Measurements from ENCODE around the gene PARD3.

Gene PARD3

GRCh38 chr10:34256216-34256615 is 558.9 kb downstream of the PARD3 start:
- no peaks in the 10 kb centered on the region for H3K36me3 ChIP-seq (ENCODE audit: low read length)
- H2AFZ ChIP-seq (ENCODE audit: low read depth, low read length, severe bottlenecking): no peak overlapping the region
- H3K79me2 ChIP-seq (ENCODE audit: insufficient read depth, low read length): no peaks in the 10 kb centered on the region
- no peaks in the 10 kb centered on the region for H3K9me3 ChIP-seq (ENCODE audit: insufficient read depth, low read length)
- no peak overlapping the region for H3K4me2 ChIP-seq (ENCODE audit: low read depth, low read length, poor library complexity, severe bottlenecking)
- no peaks in the 10 kb centered on the region for H4K20me1 ChIP-seq (ENCODE audit: low read depth, low read length)
- H3K27me3 ChIP-seq (ENCODE audit: low read length): no peaks in the 10 kb centered on the region
- no peaks in the 10 kb centered on the region for H3K9me2 ChIP-seq (replicated peaks; ENCODE audit: insufficient read depth, low read length)
- no peak overlapping the region for H3K27ac ChIP-seq (ENCODE audit: low read depth, low read length)
- no peaks in the 10 kb centered on the region for H3F3A ChIP-seq (ENCODE audit: insufficient read depth)
- no peak for TF ChIP-seq CTCF (IDR thresholded peaks at IDR 0.05; ENCODE audit: insufficient read depth, low read length, poor library complexity, severe bottlenecking)
- no peak for TF ChIP-seq EZH2phosphoT487 (conservative IDR thresholded peaks at IDR 0.05; ENCODE audit: low read length)
- H3K4me3 ChIP-seq (ENCODE audit: insufficient read depth, low read length, poor library complexity, severe bottlenecking): no peak overlapping the region
- H3K9ac ChIP-seq (ENCODE audit: low read length): no peak overlapping the region

- Histone ChIP-seq H3K27ac (ENCODE audit: low read depth, low read length) (no peak overlapping the region), H3K4me2 (ENCODE audit: low read depth, low read length, poor library complexity, severe bottlenecking) (no peak overlapping the region), H4K20me1 (ENCODE audit: low read depth, low read length) (no peaks in the 10 kb centered on the region), H3K36me3 (ENCODE audit: low read length) (no peaks in the 10 kb centered on the region), H3F3A (ENCODE audit: insufficient read depth) (no peaks in the 10 kb centered on the region), H3K9me2 (replicated peaks; ENCODE audit: insufficient read depth, low read length) (no peaks in the 10 kb centered on the region), H2AFZ (ENCODE audit: low read depth, low read length, severe bottlenecking) (no peak overlapping the region), H3K9ac (ENCODE audit: low read length) (no peak overlapping the region), H3K4me3 (ENCODE audit: insufficient read depth, low read length, poor library complexity, severe bottlenecking) (no peak overlapping the region), H3K27me3 (ENCODE audit: low read length) (no peaks in the 10 kb centered on the region), H3K79me2 (ENCODE audit: insufficient read depth, low read length) (no peaks in the 10 kb centered on the region), H3K9me3 (ENCODE audit: insufficient read depth, low read length) (no peaks in the 10 kb centered on the region)
- no peak for TF ChIP-seq EZH2phosphoT487 (conservative IDR thresholded peaks at IDR 0.05; ENCODE audit: low read length)
- TF ChIP-seq CTCF (IDR thresholded peaks at IDR 0.05; ENCODE audit: insufficient read depth, low read length, poor library complexity, severe bottlenecking): no peak
These were observed 560.1 kb downstream of the PARD3 start for GRCh38 chr10:34255035-34255434.

- no peak overlapping the region for H3K9ac ChIP-seq (ENCODE audit: low read length)
These were observed 560.5 kb downstream of the PARD3 start for GRCh38 chr10:34254596-34254995.

More at GRCh38 chr10:34254596-34254995, 560.5 kb downstream of the PARD3 start:
- Histone ChIP-seq H3K36me3 (ENCODE audit: low read length) (no peaks in the 10 kb centered on the region), H3K79me2 (ENCODE audit: insufficient read depth, low read length) (no peaks in the 10 kb centered on the region), H3K27ac (ENCODE audit: low read depth, low read length) (no peak overlapping the region), H3K4me3 (ENCODE audit: insufficient read depth, low read length, poor library complexity, severe bottlenecking) (no peak overlapping the region), H3K27me3 (ENCODE audit: low read length) (no peaks in the 10 kb centered on the region), H3F3A (ENCODE audit: insufficient read depth) (no peaks in the 10 kb centered on the region), H3K9me3 (ENCODE audit: insufficient read depth, low read length) (no peaks in the 10 kb centered on the region), H3K4me2 (ENCODE audit: low read depth, low read length, poor library complexity, severe bottlenecking) (no peak overlapping the region), H4K20me1 (ENCODE audit: low read depth, low read length) (no peaks in the 10 kb centered on the region), H3K9me2 (replicated peaks; ENCODE audit: insufficient read depth, low read length) (no peaks in the 10 kb centered on the region), H2AFZ (ENCODE audit: low read depth, low read length, severe bottlenecking) (no peak overlapping the region)
- no peak for TF ChIP-seq CTCF (IDR thresholded peaks at IDR 0.05; ENCODE audit: insufficient read depth, low read length, poor library complexity, severe bottlenecking)
- TF ChIP-seq EZH2phosphoT487 (conservative IDR thresholded peaks at IDR 0.05; ENCODE audit: low read length): no peak
